Amniotic stem cell (primary cell): Measurements from ENCODE around the gene TRAPPC13.
"Not testable (repeated sequence)": the region's sequence is repeated elsewhere in the genome, so short reads cannot be mapped to it uniquely, and the experiment has no call there.

ENCODE experiments used
- DNase-seq: peaks from one replicate; lab custom pipeline; 2025; lab: John Stamatoyannopoulos, UW

Gene TRAPPC13, protein sequence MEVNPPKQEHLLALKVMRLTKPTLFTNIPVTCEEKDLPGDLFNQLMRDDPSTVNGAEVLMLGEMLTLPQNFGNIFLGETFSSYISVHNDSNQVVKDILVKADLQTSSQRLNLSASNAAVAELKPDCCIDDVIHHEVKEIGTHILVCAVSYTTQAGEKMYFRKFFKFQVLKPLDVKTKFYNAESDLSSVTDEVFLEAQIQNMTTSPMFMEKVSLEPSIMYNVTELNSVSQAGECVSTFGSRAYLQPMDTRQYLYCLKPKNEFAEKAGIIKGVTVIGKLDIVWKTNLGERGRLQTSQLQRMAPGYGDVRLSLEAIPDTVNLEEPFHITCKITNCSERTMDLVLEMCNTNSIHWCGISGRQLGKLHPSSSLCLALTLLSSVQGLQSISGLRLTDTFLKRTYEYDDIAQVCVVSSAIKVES

GRCh38 chr5:65624571-65625555 is at the start of gene TRAPPC13, which contains the start of gene SHLD3:
TRAPPC13 (plus strand) TSS chr5:65625027; CDS start chr5:65625061, 34 bp downstream.
SHLD3 (plus strand) TSS chr5:65625027; CDS start chr5:65629588, 4,561 bp downstream.
- peak; percentile 89 for DNase-seq

DNA sequence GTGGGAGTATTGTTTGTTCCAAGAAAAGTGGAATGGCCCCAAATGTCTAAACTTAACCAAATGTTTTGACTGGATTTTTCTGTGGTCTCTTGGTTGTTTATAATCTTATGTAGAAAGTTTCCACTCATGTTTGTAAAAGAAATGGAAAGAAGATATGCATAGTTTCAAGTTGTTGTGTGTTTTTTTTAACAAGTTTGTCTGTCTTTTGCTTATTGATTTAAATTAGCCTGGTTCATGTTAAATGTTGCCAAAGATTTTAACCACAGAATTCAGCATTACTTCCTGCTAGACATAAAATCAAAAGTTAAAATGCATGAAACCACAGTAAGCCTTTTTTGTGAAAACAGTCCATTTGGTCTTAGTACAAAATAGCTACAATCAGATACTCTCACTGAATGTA is 47.7 kb upstream of the TRAPPC13 start:
- DNase-seq = no peak

DNA sequence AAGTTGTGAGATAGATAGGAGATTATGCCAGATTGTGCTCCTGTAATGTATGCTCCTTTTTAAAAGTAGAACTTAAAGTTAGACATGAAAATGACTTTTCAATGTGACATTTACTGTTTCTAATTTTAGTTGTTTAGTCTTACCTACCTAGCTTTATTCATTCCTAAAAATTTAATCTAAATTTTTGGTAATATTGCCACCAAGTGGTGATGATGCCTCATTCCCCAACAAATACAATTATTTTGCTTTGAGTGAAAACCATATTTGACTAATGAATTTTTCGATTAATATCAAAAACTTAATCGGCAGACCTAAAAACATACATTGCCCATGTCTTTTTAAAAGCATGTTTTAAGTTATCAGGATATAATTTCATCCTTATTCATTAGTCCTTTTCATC is 36.1 kb upstream of the TRAPPC13 start:
- no peak for DNase-seq

DNA sequence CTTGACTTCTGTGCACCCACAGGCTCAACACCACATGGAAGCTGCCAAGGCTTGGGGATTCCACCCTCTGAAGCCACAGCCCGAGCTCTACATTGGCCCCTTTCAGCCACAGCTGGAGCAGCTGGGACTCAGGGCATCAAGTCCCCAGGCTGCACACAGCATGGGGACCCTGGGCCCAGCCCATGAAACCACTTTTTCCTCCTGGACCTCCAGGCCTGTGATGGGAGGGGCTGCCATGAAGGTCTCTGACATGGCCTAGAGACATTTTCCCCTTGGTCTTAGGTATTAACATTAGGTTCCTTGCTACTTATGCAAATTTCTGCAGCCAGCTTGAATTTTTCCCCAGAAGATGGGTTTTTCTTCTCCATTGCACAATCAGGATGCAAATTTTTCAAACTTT is 23.1 kb upstream of the TRAPPC13 start:
- DNase-seq = not testable (repeated sequence)

DNA sequence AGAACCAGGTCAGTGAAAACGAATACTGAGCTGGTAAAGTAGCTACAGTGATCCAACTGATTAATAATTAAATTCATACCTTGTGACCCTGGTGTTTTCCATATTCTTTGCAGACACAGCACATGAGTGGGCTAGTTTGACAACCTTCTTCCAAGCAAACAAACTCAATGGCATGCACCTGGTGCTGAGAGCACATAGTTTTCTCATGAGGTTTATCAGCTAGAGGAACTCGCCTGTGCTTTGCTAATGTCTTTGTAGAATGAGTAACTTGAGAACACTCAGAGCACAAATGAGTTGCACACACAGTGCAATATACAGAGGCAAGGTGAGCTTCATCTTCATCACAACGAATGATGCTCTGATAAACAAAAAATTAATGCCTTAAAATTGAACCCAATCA is 13.3 kb upstream of the TRAPPC13 start:
- DNase-seq = no peak

GRCh38 chr5:65612298-65612907 is 12.4 kb upstream of the TRAPPC13 start:
- DNase-seq = no peak

DNA sequence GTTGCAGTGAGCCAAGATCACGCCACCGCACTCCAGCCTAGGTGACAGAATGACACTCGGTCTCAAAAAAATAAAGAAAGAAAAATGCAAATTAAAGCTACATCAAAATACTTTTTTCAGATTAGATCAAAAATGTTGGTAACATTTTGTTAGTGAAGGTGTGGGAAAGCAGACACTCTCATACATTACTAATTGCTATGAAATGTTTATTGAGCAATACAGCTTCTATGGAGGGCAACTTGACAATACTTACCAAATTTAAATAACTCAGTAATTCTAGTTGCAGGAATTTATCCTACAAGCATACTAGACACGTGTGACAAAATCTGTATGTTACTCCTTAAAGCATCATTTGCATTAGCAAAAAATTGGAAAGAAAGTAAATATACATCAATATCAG is 4.8 kb upstream of the TRAPPC13 start:
- DNase-seq = no peak

GRCh38 chr5:65621961-65622360 is 2.9 kb upstream of the TRAPPC13 start:
- DNase-seq = not testable (repeated sequence)

DNA sequence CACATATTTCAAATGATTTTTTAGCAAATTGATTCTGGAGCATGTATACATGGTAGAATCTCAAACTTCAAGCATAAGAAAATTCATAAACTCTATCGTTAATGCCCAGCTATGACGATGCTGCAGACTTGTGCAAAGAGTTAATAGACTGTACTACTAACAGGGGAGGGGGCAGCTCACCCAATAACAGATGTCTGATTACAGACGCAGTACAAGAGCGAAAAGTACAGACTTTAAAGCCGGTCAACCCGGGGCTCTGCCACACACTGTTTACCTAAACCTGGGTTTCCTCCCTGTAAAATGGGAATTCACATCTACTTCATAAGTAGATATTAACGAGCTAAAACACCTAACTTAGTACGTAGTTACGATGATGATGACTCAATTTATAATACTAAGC is 1.3 kb upstream of the TRAPPC13 start:
- no peak for DNase-seq

DNA sequence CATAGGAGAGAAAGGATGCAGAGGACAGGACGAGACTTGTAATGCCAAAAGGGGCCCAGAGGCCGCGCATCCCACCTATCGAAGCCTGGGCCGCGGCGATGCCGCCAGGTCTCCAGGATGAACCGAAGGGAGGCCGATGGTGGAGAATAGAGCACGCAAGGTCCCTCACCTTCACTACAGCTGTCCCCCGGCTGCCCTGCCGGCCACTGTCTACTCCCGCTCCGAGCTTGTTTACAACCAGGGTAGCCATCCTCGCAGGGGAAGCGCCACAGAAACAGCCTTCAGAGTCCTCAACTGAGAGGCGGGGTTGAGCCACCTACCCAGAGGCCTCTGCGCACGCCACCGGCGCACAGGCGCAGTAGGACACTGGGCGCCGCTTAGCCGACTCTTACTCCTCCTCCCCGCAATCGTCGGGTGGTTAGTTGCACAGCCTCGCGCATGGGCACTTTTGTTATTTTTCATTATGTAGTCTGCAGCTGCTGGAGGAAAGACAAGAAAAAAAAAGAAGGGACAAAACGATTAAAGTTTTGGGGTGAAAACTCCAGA is 729 bp upstream of the TRAPPC13 start, which contains the start of gene TRIM23:
Gene TRIM23 (minus strand): TSS at position 309 of the 546 bp plus-strand sequence. CDS start 59 bp downstream, at position 250.
- peak; percentile 91 for DNase-seq

DNA sequence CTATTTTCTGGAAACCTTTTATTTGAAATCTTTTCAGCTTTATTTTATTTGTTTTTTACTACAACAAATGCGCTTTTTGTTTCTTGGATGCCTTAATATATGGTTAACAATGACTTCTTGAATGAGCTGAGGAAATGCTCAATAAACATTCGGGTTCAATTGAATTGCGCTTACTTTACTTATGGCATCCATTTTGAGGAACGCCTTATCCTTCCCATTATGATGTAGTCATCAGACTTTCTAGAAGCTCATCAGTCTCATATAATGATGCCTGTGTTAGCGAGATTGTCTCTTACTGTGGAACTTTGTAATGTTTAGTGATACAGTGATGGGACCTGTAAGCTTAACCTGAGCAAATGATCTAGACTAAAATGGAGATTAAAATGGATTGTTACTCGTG is 916 bp downstream of the TRAPPC13 start:
- no peak for DNase-seq

- DNase-seq = no peak
Measured at GRCh38 chr5:65630981-65631380, 6.2 kb downstream of the TRAPPC13 start.

DNA sequence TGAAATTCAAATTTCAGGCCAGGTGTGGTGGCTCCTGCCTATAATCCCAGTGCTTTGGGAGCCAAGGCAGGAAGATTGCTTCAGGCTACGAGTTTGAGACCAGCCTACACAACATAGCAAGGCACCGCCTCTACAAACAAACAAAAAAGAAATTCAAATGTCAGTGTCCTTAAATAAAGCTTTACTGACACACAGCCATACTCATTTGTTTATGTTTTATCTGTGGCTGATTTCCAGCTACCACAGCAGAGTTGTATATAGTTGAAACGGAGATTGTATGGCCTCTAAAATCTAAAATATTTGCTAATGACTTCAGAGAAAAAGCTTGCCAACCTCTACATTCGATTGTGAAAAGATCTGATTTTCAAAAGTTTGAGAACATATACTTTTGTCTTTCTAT is 15.4 kb downstream of the TRAPPC13 start:
- DNase-seq = no peak

DNA sequence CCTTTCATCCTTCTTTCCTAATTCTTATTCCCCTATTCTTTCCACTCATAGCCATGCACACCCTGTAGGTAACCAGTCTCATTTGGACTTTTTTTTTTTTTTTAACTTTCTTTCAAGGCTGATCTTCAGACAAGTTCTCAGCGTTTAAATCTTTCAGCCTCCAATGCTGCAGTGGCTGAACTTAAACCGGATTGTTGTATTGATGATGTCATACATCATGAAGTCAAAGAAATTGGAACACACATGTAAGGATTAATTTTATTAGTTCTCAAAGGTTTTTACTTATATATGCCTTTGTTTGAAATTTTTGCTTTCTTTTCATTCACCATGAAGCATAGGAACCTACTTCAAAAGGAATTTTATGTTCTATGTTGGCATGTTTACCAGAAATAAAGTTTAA is 22.1 kb downstream of the TRAPPC13 start:
- DNase-seq = no peak

DNA sequence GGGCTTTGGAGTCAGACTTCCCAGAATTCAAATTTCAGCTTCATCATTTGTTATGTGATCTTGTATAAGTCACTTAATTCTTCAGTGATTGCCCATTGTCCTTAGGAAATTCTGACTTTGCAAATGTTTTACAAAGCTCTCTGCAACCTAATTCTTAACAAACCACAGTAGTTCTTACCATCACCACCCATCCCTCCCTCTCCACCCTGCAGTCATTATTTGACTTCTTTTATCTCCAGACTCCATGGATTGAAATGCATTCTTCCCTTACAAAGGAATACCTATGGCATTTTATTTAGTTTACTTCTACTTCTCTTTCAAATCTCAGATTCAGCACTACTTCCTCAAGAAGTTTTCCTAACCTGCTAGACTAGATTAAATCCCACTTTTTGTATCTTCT is 23.1 kb downstream of the TRAPPC13 start:
- no peak for DNase-seq

GRCh38 chr5:65651144-65651543 is 26.3 kb downstream of the TRAPPC13 start:
- DNase-seq = no peak

GRCh38 chr5:65654713-65655112 is 29.9 kb downstream of the TRAPPC13 start:
- no peak for DNase-seq

DNA sequence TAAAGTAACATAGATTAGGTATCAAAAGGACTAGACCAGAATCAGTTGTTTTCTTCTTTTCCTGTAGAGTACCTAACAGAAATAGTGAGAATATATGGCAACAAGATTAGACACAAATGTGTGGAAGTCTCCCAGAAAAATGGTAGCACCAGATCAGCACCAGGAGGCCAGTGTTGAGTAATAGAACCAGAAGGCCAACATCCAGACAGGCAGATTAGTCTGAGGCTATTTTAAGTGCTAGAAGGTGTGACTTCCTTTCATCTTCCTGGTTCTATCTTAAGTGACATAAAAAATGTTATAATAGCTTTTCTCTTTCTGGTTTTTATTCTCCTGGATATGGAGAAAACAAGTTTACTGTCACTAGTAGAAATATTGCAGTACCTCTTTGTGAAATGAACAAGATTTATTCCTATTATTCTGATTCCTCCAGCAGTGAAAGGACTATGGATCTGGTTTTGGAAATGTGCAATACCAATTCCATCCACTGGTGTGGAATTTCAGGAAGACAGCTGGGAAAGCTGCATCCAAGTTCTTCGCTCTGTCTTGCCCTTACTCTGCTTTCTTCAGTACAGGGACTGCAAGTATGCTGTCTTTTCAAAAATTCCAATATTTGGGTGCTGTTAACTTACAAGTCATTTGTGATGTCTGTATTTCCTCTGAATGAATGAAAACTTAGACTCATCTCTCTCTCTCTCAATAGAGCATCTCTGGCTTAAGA is 39.1 kb downstream of the TRAPPC13 start:
- DNase-seq = no peak

DNA sequence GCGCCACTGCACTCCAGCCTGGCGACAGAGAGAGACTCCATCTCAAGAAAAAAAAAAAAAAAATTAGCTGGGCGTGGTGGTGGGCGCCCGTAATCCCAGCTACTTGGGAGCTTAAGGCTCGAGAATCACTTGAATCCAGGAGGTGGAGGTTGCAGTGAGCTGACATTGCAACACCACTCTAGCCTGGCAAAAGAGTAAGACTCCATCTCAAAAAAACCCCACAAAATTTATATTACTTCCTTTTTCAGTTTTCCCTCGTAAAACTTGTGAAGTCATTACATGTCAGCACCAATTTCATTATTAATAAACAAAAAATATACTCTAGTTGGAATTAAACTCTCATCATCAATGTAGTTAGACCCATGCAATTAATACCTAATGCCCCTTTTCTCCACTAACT is 43.9 kb downstream of the TRAPPC13 start:
- DNase-seq = no peak

GRCh38 chr5:65672796-65673195 is 48.0 kb downstream of the TRAPPC13 start:
- no peak for DNase-seq

- DNase-seq = no peak
Measured at GRCh38 chr5:65674749-65675148, 49.9 kb downstream of the TRAPPC13 start.
